ENCODE data around the gene CYP4A11.
"Not testable (repeated sequence)": the region's sequence is repeated elsewhere in the genome, so short reads cannot be mapped to it uniquely, and the experiment has no call there.

Gene CYP4A11

GRCh38 chr1:46903481-46903880 lies 37.8 kb downstream of the CYP4A11 start:
- no peak for DNase-seq

DNA sequence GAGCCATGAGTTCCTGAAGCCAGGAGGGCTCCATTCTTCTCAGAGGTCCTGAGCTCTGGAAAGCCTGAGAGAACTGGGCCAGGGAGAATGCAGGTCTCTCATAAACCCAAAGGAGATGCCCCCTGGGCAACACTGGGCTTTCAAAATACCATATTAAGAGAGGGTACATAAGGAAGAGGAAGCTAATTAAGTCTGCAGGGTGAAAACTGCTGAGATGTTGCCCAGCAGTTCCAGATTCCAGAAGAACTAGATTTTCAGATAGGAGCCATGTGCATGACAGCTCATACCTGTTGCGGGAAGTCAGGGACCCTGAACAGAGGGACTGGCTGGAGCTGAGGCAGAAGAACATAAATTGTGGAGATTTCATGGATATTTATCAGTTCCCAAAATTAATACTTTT lies 40.9 kb downstream of the CYP4A11 start:
- DNase-seq = no peak

DNA sequence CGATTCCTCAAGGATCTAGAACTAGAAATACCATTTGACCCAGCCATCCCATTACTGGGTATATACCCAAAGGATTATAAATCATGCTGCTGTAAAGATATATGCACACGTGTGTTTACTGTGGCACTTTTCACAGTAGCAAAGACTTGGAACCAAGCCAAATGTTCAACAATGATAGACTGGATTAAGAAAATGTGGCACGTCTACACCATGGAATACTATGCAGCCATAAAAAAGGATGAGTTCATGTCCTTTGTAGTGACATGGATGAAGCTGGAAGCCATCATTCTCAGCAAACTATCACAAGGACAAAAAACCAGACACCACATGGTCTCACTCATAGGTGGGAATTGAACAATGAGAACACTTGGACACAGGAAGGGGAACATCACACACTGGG lies 59.6 kb downstream of the CYP4A11 start:
- not testable (repeated sequence) for DNase-seq
